ENCODE results near the gene TMEM11.

GRCh38 chr17:21211825-21212479 lies 2.0 kb downstream of the TMEM11 start:
- TF ChIP-seq CTCF (IDR thresholded peaks at IDR 0.05 in 4 of 5, conservative IDR thresholded peaks at IDR 0.05 in 1 of 5), result no peak
- peak; percentile 25 to 43 for TF ChIP-seq POLR2A (IDR thresholded peaks at IDR 0.05)
